PC-3 (cell line): ENCODE measurements around the gene ZNF808. TPM values are rescaled to one million over a fixed set of nuclear protein-coding genes. Genes with fewer than 3 reads are reported as not detected.
"Not testable (repeated sequence)": the region's sequence is repeated elsewhere in the genome, so short reads cannot be mapped to it uniquely, and the experiment has no call there.

Experiments
- ATAC-seq: fragments of 200-7000 bp; cut with Tn5 transposase; 2 replicates; pipeline ENCODE4 v1.9.1; 2020; ENCODE audit warnings: mild to moderate bottlenecking, moderate library complexity
- BruUV-seq: library from RNA; stranded (reverse); fragments of 400-500 nt; replicated peaks from 2 replicates; lab custom pipeline; 2021; lab: Mats Ljungman, UMichigan
- CTCF ChIA-PET: fragments of 300-600 bp; sonication (Branson Sonifier 250); formaldehyde crosslinking; loops from one replicate; lab custom pipeline; 2022; ENCODE audit warnings: antibody characterized with exemption; lab: Charles Lee
- POLR2A ChIA-PET: fragments of 300-600 bp; sonication (Branson Sonifier 250); formaldehyde crosslinking; loops from one replicate; lab custom pipeline; 2022; ENCODE audit warnings: antibody characterized with exemption; ENCODE audit not compliant: unreplicated experiment; lab: Charles Lee
- DNase-seq: peaks from one replicate; pipeline ENCODE4 v3.0.0-alpha.2; 2015
- H2AFZ ChIP-seq: fragments of 300-600 bp; sonication (generic); 2 replicates; pipeline ENCODE4 v1.6.0; 2016; ENCODE audit warnings: antibody characterized with exemption, low read length
- H3F3A ChIP-seq: fragments of 300-600 bp; sonication (generic); one replicate; pipeline ENCODE4 v1.6.0; 2017; ENCODE audit warnings: antibody characterized with exemption, low read length, control low read depth, mild to moderate bottlenecking; ENCODE audit not compliant: unreplicated experiment
- H3K27ac ChIP-seq: fragments of 300-600 bp; sonication (generic); 2 replicates; pipeline ENCODE4 v1.5.1; 2016; ENCODE audit warnings: mild to moderate bottlenecking, low read length
- H3K27me3 ChIP-seq: fragments of 300-600 bp; sonication (generic); 2 replicates; pipeline ENCODE4 v1.6.1; 2016; ENCODE audit warnings: low read length, mixed read lengths
- H3K36me3 ChIP-seq: fragments of 300-600 bp; sonication (generic); 2 replicates; pipeline ENCODE4 v1.6.1; 2016; ENCODE audit warnings: low read depth, mixed run types, low read length, mixed read lengths
- H3K4me1 ChIP-seq: fragments of 300-600 bp; sonication (generic); 2 replicates; pipeline ENCODE4 v1.5.1; 2016; ENCODE audit warnings: low read length; ENCODE audit not compliant: insufficient read depth
- H3K4me2 ChIP-seq: fragments of 300-600 bp; sonication (generic); 2 replicates; pipeline ENCODE4 v1.6.0; 2016; ENCODE audit warnings: low read length
- H3K4me3 ChIP-seq: fragments of 300-600 bp; sonication (generic); 2 replicates; pipeline ENCODE4 v1.5.1; 2016; ENCODE audit warnings: mild to moderate bottlenecking, low read length, mixed read lengths
- H3K79me2 ChIP-seq: fragments of 300-600 bp; sonication (generic); 2 replicates; pipeline ENCODE4 v1.6.1; 2017; ENCODE audit warnings: low read length, mixed read lengths
- H3K9ac ChIP-seq: fragments of 300-600 bp; sonication (generic); 2 replicates; pipeline ENCODE4 v1.6.0; 2016; ENCODE audit warnings: mild to moderate bottlenecking, low read length
- H3K9me2 ChIP-seq: fragments of 300-600 bp; sonication (generic); replicated peaks from 2 replicates; pipeline ENCODE4 v1.6.1; 2016; ENCODE audit warnings: mixed run types, low read length, mixed read lengths
- H3K9me3 ChIP-seq: fragments of 300-600 bp; sonication (generic); 2 replicates; pipeline ENCODE4 v1.6.1; 2016; ENCODE audit warnings: low read length, mixed read lengths
- H4K20me1 ChIP-seq: fragments of 300-600 bp; sonication (generic); 2 replicates; pipeline ENCODE4 v1.6.1; 2016; ENCODE audit warnings: low read length, mixed read lengths
- CTCF ChIP-seq: fragments of 300-600 bp; sonication (generic); conservative IDR thresholded peaks from 2 replicates; pipeline ENCODE4 v1.5.1; 2017; ENCODE audit warnings: antibody characterized with exemption, low read depth, mild to moderate bottlenecking, low read length
- EZH2 ChIP-seq: fragments of 300-600 bp; sonication (generic); IDR thresholded peaks from one replicate; pipeline ENCODE4 v1.6.1; 2017; ENCODE audit warnings: antibody characterized with exemption, mild to moderate bottlenecking, low read length; ENCODE audit not compliant: unreplicated experiment
- EZH2phosphoT487 ChIP-seq: fragments of 300-600 bp; sonication (generic); IDR thresholded peaks from 2 replicates; pipeline ENCODE4 v1.6.1; 2018; ENCODE audit warnings: mild to moderate bottlenecking, antibody characterized with exemption, low read length, borderline replicate concordance
- intact Hi-C: fragments of 100-400 bp; cut with micrococcal nuclease; formaldehyde crosslinking; loops from 2 replicates; pipeline ENCODE4 v1.9.0; 2023
- total RNA-seq: library from RNA; depleted of rRNA; stranded (reverse); fragments of >200 nt; gene quantifications from 2 replicates; pipeline ENCODE4 v1.2.3, GENCODE V29; 2014

The ZNF808 gene
- total RNA-seq, 1 experiment from 2014 or later = 9.4 TPM

GRCh38 chr19:52516191-52516590 is 11.3 kb upstream of the ZNF808 start:
- no peaks in the 10 kb centered on the region for H4K20me1 ChIP-seq
- no peaks in the 10 kb centered on the region for H3F3A ChIP-seq
- no peak overlapping the region for H3K27ac ChIP-seq
- H3K79me2 ChIP-seq = no peaks in the 10 kb centered on the region
- H3K27me3 ChIP-seq = no peaks in the 10 kb centered on the region
- ATAC-seq = no peak
- H3K36me3 ChIP-seq = no peaks in the 10 kb centered on the region
- H3K9me2 ChIP-seq = no peaks in the 10 kb centered on the region
- H3K9me3 ChIP-seq = peaks cover 24% of the 10 kb centered on the region
- no peak for DNase-seq
- H3K4me3 ChIP-seq = no peak overlapping the region
- intact Hi-C loops = no loop called here
- no peak overlapping the region for H3K9ac ChIP-seq
- no TSS peak for BruUV-seq
- H3K4me1 ChIP-seq = no peaks in the 10 kb centered on the region
- H3K4me2 ChIP-seq = no peak overlapping the region
- TF ChIP-seq EZH2 = no peak
- no peak for TF ChIP-seq CTCF
- ChIA-PET CTCF (no interaction called here), POLR2A (no interaction called here)
- H2AFZ ChIP-seq = no peak overlapping the region

GRCh38 chr19:52518646-52519045 is 8.8 kb upstream of the ZNF808 start:
- Histone ChIP-seq H3K9me2 (no peaks in the 10 kb centered on the region), H3K4me1 (no peaks in the 10 kb centered on the region), H4K20me1 (no peaks in the 10 kb centered on the region), H3K36me3 (no peaks in the 10 kb centered on the region), H3K27me3 (no peaks in the 10 kb centered on the region), H3K79me2 (no peaks in the 10 kb centered on the region), H3K9me3 (peaks cover 35% of the 10 kb centered on the region), H3K27ac (no peak overlapping the region), H3F3A (no peaks in the 10 kb centered on the region), H2AFZ (no peak overlapping the region), H3K4me3 (no peak overlapping the region), H3K9ac (no peak overlapping the region), H3K4me2 (no peak overlapping the region)
- ChIA-PET CTCF (no interaction called here), POLR2A (no interaction called here)
- intact Hi-C loops = no loop called here
- ATAC-seq (no peak), DNase-seq (no peak)
- TF ChIP-seq CTCF = no peak
- TF ChIP-seq EZH2phosphoT487 = no peak
- no peak for TF ChIP-seq EZH2
- BruUV-seq = no TSS peak

- H2AFZ ChIP-seq, H3K27ac ChIP-seq, H3K27me3 ChIP-seq, intact Hi-C loops, H3K4me2 ChIP-seq, H3F3A ChIP-seq, H3K9me2 ChIP-seq, BruUV-seq, H3K36me3 ChIP-seq, H3K4me3 ChIP-seq, DNase-seq, CTCF ChIA-PET, H4K20me1 ChIP-seq, H3K4me1 ChIP-seq, POLR2A ChIA-PET, H3K79me2 ChIP-seq, ATAC-seq, H3K9ac ChIP-seq: not testable (repeated sequence)
- H3K9me3 ChIP-seq = peaks cover 40% of the 10 kb centered on the region
These were observed 8.3 kb upstream of the ZNF808 start for GRCh38 chr19:52519175-52519574.
